K562 (cell line): Measurements from ENCODE around the gene DPH7. TPM values are rescaled to one million over a fixed set of nuclear protein-coding genes. Genes with fewer than 3 reads are reported as not detected.

ENCODE experiments used
- ASH1L ChIP-seq: fragments of 450-650 bp; IDR thresholded peaks from 2 replicates; pipeline ENCODE4 v1.6.1; 2018; ENCODE audit warnings: borderline replicate concordance, mild to moderate bottlenecking, low read depth; ENCODE audit not compliant: partially characterized antibody
- RBFOX2 ChIP-seq: fragments of 200-400 bp; formaldehyde crosslinking; IDR thresholded peaks from 2 replicates; pipeline ENCODE4 v1.6.1; 2017; ENCODE audit warnings: low read depth, mild to moderate bottlenecking, low read length, moderate library complexity
- TCF7 ChIP-seq: sonication (generic); IDR thresholded peaks from 2 replicates; pipeline ENCODE4 v1.6.1; 2016; ENCODE audit warnings: antibody characterized with exemption, borderline replicate concordance
- ZNF696 ChIP-seq: fragments of 250-450 bp; sonication (Bioruptor Pico); conservative IDR thresholded peaks from 2 replicates; pipeline ENCODE4 v1.4.0; 2020; ENCODE audit warnings: mild to moderate bottlenecking, moderate library complexity
- ZSCAN32 ChIP-seq: fragments of 450-650 bp; formaldehyde crosslinking; IDR thresholded peaks from 2 replicates; pipeline ENCODE4 v1.4.0; 2020; ENCODE audit warnings: mild to moderate bottlenecking, moderate library complexity
- polyA plus RNA-seq, 8 experiments: library from polyadenylated mRNA; depleted of rRNA in 4 of 8; stranded (reverse) in 5 of 8; unstranded in 3 of 8; fragments of >200 nt; fragmentation: Nextera tagmentation in 2 of 8; fragmentation: Illumina TruSeq in 1 of 8; extraction: Ambion mirVana in 2 of 8; extraction: Trizol in 1 of 8; gene quantifications; 2 replicates each; pipeline versions ENCODE4 v1.2.1 to v1.2.3, GENCODE V29; 2011 to 2014; ENCODE audit warnings: inconsistent platforms in 1 of 8, missing spikeins in 1 of 8
- total RNA-seq, 7 experiments: library from RNA; depleted of rRNA in 6 of 7; stranded (reverse); fragments of >200 nt in 6 of 7; fragmentation: Illumina TruSeq in 2 of 7; extraction: Trizol in 2 of 7; gene quantifications; 2 replicates each; pipeline versions ENCODE4 v1.2.1 to v1.2.3, GENCODE V29; 2011 to 2021; ENCODE audit warnings: low replicate concordance in 1 of 7
- TF ChIP-seq, protein P1 (sequence below): fragments of 250-450 bp; sonication (Bioruptor Pico); IDR thresholded peaks from 2 replicates; pipeline ENCODE4 v1.4.0; 2020; ENCODE audit warnings: mild to moderate bottlenecking, moderate library complexity, borderline replicate concordance
- TF ChIP-seq, protein P2 (sequence below): fragments of 450-650 bp; IDR thresholded peaks from 2 replicates; pipeline ENCODE4 v1.7.1; 2018; ENCODE audit warnings: mild to moderate bottlenecking, low read depth; ENCODE audit not compliant: partially characterized antibody
- TF ChIP-seq, protein P3 (sequence below): sonication (generic); formaldehyde crosslinking; IDR thresholded peaks from 2 replicates; pipeline ENCODE4 v1.8.0; 2022; ENCODE audit warnings: mild to moderate bottlenecking, missing genetic modification reagents
- TF ChIP-seq, protein P4 (sequence below): fragments of 450-650 bp; IDR thresholded peaks from 2 replicates; pipeline ENCODE4 v1.6.1; 2016; ENCODE audit warnings: missing biosample characterization, missing genetic modification characterization
- TF ChIP-seq, protein P5 (sequence below), 3 experiments: IDR thresholded peaks in 2 of 3; conservative IDR thresholded peaks in 1 of 3; 2 replicates each; pipeline ENCODE4 v1.5.1; 2011 to 2012; ENCODE audit warnings: low read length in 3 of 3, mild to moderate bottlenecking in 3 of 3, control low read depth in 2 of 3, improper control_type of control experiment in 1 of 3, inconsistent platforms in 1 of 3, low read depth in 1 of 3, mixed read lengths in 1 of 3, moderate library complexity in 1 of 3; ENCODE audit not compliant: insufficient read depth in 2 of 3
- TF ChIP-seq, protein P6 (sequence below): sonication (generic); formaldehyde crosslinking; IDR thresholded peaks from 2 replicates; pipeline ENCODE4 v1.8.0; 2022; ENCODE audit warnings: missing genetic modification reagents, mild to moderate bottlenecking, borderline replicate concordance
- TF ChIP-seq, protein P7 (sequence below): sonication (generic); formaldehyde crosslinking; IDR thresholded peaks from 2 replicates; pipeline ENCODE4 v1.8.0; 2022; ENCODE audit warnings: mild to moderate bottlenecking, low read depth, missing genetic modification reagents

The DPH7 gene
- total and polyA plus RNA-seq, 9 of the 15 experiments (the other 6 are each of a cell fraction or from before 2014, with no cell fraction given) = 13.9 to 68.6 (median 41.3) TPM

DNA sequence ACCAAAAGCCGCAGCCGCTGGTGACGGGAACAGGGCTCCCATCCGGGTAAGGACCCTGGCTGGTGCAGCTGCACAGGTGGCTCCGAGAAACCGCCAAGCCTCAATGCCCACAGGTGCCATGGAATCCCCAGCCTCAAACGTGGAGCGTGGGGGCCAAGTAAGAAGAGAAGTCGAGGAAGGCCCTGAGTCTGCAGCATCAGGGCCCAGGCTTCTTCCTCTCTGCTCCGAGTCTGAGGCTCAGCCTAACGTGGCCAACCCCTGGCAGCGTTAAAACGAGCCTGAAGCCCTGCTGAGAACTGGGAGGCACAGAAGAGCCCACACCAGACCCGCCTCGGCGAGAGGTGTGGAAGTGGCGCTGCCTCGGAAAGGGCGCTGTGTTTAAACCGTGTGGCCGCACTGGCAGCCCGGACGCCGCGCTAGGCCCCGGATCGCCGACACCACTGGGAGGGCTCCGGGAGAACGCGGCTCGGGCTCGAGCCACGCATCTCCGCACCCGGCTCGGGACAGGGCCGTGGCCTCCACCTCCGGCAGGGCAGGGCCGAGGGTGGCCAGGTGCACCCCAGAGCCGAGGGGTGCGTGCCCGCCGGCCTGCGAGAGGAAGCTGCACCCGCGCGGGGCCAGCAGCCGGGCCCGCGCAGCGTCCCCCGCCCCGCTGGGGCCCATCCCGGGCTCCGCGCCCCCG is 10.9 kb upstream of the DPH7 start (continued):
- TF ChIP-seq, protein P1, sequence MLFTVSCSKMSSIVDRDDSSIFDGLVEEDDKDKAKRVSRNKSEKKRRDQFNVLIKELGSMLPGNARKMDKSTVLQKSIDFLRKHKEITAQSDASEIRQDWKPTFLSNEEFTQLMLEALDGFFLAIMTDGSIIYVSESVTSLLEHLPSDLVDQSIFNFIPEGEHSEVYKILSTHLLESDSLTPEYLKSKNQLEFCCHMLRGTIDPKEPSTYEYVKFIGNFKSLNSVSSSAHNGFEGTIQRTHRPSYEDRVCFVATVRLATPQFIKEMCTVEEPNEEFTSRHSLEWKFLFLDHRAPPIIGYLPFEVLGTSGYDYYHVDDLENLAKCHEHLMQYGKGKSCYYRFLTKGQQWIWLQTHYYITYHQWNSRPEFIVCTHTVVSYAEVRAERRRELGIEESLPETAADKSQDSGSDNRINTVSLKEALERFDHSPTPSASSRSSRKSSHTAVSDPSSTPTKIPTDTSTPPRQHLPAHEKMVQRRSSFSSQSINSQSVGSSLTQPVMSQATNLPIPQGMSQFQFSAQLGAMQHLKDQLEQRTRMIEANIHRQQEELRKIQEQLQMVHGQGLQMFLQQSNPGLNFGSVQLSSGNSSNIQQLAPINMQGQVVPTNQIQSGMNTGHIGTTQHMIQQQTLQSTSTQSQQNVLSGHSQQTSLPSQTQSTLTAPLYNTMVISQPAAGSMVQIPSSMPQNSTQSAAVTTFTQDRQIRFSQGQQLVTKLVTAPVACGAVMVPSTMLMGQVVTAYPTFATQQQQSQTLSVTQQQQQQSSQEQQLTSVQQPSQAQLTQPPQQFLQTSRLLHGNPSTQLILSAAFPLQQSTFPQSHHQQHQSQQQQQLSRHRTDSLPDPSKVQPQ (CRISPR knock-in tag) = no peak
- TF ChIP-seq RBFOX2 = peak; percentile 72
- no peak for TF ChIP-seq ZSCAN32 (CRISPR knock-in tag)
- TF ChIP-seq, protein P2, sequence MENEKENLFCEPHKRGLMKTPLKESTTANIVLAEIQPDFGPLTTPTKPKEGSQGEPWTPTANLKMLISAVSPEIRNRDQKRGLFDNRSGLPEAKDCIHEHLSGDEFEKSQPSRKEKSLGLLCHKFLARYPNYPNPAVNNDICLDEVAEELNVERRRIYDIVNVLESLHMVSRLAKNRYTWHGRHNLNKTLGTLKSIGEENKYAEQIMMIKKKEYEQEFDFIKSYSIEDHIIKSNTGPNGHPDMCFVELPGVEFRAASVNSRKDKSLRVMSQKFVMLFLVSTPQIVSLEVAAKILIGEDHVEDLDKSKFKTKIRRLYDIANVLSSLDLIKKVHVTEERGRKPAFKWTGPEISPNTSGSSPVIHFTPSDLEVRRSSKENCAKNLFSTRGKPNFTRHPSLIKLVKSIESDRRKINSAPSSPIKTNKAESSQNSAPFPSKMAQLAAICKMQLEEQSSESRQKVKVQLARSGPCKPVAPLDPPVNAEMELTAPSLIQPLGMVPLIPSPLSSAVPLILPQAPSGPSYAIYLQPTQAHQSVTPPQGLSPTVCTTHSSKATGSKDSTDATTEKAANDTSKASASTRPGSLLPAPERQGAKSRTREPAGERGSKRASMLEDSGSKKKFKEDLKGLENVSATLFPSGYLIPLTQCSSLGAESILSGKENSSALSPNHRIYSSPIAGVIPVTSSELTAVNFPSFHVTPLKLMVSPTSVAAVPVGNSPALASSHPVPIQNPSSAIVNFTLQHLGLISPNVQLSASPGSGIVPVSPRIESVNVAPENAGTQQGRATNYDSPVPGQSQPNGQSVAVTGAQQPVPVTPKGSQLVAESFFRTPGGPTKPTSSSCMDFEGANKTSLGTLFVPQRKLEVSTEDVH = no peak
- TF ChIP-seq, protein P3, sequence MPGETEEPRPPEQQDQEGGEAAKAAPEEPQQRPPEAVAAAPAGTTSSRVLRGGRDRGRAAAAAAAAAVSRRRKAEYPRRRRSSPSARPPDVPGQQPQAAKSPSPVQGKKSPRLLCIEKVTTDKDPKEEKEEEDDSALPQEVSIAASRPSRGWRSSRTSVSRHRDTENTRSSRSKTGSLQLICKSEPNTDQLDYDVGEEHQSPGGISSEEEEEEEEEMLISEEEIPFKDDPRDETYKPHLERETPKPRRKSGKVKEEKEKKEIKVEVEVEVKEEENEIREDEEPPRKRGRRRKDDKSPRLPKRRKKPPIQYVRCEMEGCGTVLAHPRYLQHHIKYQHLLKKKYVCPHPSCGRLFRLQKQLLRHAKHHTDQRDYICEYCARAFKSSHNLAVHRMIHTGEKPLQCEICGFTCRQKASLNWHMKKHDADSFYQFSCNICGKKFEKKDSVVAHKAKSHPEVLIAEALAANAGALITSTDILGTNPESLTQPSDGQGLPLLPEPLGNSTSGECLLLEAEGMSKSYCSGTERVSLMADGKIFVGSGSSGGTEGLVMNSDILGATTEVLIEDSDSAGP (CRISPR knock-in tag) = 0 out of 2 replicates have a peak, but pooled peaks have one; percentile 34
- TF ChIP-seq ZNF696 = no peak
- TF ChIP-seq, protein P4, sequence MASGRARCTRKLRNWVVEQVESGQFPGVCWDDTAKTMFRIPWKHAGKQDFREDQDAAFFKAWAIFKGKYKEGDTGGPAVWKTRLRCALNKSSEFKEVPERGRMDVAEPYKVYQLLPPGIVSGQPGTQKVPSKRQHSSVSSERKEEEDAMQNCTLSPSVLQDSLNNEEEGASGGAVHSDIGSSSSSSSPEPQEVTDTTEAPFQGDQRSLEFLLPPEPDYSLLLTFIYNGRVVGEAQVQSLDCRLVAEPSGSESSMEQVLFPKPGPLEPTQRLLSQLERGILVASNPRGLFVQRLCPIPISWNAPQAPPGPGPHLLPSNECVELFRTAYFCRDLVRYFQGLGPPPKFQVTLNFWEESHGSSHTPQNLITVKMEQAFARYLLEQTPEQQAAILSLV (tag) = no peak
- TF ChIP-seq, protein P5, sequence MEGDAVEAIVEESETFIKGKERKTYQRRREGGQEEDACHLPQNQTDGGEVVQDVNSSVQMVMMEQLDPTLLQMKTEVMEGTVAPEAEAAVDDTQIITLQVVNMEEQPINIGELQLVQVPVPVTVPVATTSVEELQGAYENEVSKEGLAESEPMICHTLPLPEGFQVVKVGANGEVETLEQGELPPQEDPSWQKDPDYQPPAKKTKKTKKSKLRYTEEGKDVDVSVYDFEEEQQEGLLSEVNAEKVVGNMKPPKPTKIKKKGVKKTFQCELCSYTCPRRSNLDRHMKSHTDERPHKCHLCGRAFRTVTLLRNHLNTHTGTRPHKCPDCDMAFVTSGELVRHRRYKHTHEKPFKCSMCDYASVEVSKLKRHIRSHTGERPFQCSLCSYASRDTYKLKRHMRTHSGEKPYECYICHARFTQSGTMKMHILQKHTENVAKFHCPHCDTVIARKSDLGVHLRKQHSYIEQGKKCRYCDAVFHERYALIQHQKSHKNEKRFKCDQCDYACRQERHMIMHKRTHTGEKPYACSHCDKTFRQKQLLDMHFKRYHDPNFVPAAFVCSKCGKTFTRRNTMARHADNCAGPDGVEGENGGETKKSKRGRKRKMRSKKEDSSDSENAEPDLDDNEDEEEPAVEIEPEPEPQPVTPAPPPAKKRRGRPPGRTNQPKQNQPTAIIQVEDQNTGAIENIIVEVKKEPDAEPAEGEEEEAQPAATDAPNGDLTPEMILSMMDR (IDR thresholded peaks at IDR 0.05 in 2 of 3, conservative IDR thresholded peaks at IDR 0.05 in 1 of 3; ENCODE audit: insufficient read depth in 2 of 3, low read depth in 1 of 3, low read length in 3 of 3) = no peak
- TF ChIP-seq, protein P6, sequence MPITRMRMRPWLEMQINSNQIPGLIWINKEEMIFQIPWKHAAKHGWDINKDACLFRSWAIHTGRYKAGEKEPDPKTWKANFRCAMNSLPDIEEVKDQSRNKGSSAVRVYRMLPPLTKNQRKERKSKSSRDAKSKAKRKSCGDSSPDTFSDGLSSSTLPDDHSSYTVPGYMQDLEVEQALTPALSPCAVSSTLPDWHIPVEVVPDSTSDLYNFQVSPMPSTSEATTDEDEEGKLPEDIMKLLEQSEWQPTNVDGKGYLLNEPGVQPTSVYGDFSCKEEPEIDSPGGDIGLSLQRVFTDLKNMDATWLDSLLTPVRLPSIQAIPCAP (CRISPR knock-in tag) = no peak
- TF ChIP-seq, protein P7, sequence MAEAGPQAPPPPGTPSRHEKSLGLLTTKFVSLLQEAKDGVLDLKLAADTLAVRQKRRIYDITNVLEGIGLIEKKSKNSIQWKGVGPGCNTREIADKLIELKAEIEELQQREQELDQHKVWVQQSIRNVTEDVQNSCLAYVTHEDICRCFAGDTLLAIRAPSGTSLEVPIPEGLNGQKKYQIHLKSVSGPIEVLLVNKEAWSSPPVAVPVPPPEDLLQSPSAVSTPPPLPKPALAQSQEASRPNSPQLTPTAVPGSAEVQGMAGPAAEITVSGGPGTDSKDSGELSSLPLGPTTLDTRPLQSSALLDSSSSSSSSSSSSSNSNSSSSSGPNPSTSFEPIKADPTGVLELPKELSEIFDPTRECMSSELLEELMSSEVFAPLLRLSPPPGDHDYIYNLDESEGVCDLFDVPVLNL (CRISPR knock-in tag) = no peak
- TF ChIP-seq ASH1L = no peak
- TF ChIP-seq TCF7 = no peak
